ENCODE data around the gene ZBTB16. TPM values are rescaled to one million over a fixed set of nuclear protein-coding genes. Genes with fewer than 3 reads are reported as not detected.

Gene ZBTB16
- total RNA-seq, 1 experiment from 2014 or later: 0.44 TPM

- TF ChIP-seq CTCF (conservative IDR thresholded peaks at IDR 0.05) (no peak), EZH2 (IDR thresholded peaks at IDR 0.05; ENCODE audit: low read depth) (no peak)
- Histone ChIP-seq H3K36me3 (ENCODE audit: low read depth) (no peaks in the 10 kb centered on the region), H3K27me3 (ENCODE audit: insufficient read depth, low read depth) (peaks cover 100% of the 10 kb centered on the region), H3K9me3 (ENCODE audit: insufficient read depth, low read depth) (no peaks in the 10 kb centered on the region), H3F3A (ENCODE audit: insufficient read depth, low read depth) (no peaks in the 10 kb centered on the region), H3K4me2 (no peak overlapping the region), H3K79me2 (ENCODE audit: low read depth) (no peaks in the 10 kb centered on the region), H2AFZ (no peak overlapping the region), H3K4me1 (replicated peaks; ENCODE audit: insufficient read depth) (no peaks in the 10 kb centered on the region), H3K27ac (no peak overlapping the region), H3K9me2 (ENCODE audit: insufficient read depth) (no peaks in the 10 kb centered on the region), H3K4me3 (no peak overlapping the region), H4K20me1 (ENCODE audit: insufficient read depth) (no peaks in the 10 kb centered on the region; the same call in 1 of the 2 replicates)
- intact Hi-C loops (cut with micrococcal nuclease; ENCODE audit: unreplicated experiment): no loop called here
- POLR2A ChIA-PET (ENCODE audit: unreplicated experiment): no interaction called here
- BruUV-seq (replicated peaks): no TSS peak
- CTCF ChIA-PET: no interaction called here
- DNase-seq: no peak
Measured at GRCh38 chr11:114243461-114244372, 184.2 kb downstream of the ZBTB16 start.

- POLR2A ChIA-PET (ENCODE audit: unreplicated experiment): no interaction called here
- no peak overlapping the region for H3K4me3 ChIP-seq
- H3K36me3 ChIP-seq (ENCODE audit: low read depth): no peaks in the 10 kb centered on the region
- H2AFZ ChIP-seq: no peak overlapping the region
- H3K27me3 ChIP-seq (ENCODE audit: insufficient read depth, low read depth): peaks cover 92% of the 10 kb centered on the region
- H3K4me1 ChIP-seq (replicated peaks; ENCODE audit: insufficient read depth): no peaks in the 10 kb centered on the region
- no TSS peak for BruUV-seq (replicated peaks)
- H4K20me1 ChIP-seq (ENCODE audit: insufficient read depth): no peaks in the 10 kb centered on the region; the same call in 1 of the 2 replicates
- no peak overlapping the region for H3K27ac ChIP-seq
- no peaks in the 10 kb centered on the region for H3F3A ChIP-seq (ENCODE audit: insufficient read depth, low read depth)
- intact Hi-C loops (cut with micrococcal nuclease; ENCODE audit: unreplicated experiment): no loop called here
- H3K9me2 ChIP-seq (ENCODE audit: insufficient read depth): no peaks in the 10 kb centered on the region
- DNase-seq: no peak
- CTCF ChIA-PET: no interaction called here
- H3K79me2 ChIP-seq (ENCODE audit: low read depth): no peaks in the 10 kb centered on the region
- H3K4me2 ChIP-seq: no peak overlapping the region
- TF ChIP-seq CTCF (conservative IDR thresholded peaks at IDR 0.05) (no peak), EZH2 (IDR thresholded peaks at IDR 0.05; ENCODE audit: low read depth) (no peak)
- H3K9me3 ChIP-seq (ENCODE audit: insufficient read depth, low read depth): no peaks in the 10 kb centered on the region
Measured at GRCh38 chr11:114244726-114245394, 185.3 kb downstream of the ZBTB16 start.

GRCh38 chr11:114246321-114247069, 187.0 kb downstream of the ZBTB16 start:
- TF ChIP-seq CTCF (conservative IDR thresholded peaks at IDR 0.05) (no peak), EZH2 (IDR thresholded peaks at IDR 0.05; ENCODE audit: low read depth) (no peak)
- H3K79me2 ChIP-seq (ENCODE audit: low read depth): no peaks in the 10 kb centered on the region

More at GRCh38 chr11:114246321-114247069, 187.0 kb downstream of the ZBTB16 start:
- DNase-seq: no peak
- ChIA-PET CTCF (no interaction called here), POLR2A (ENCODE audit: unreplicated experiment) (no interaction called here)
- Histone ChIP-seq H3K9me3 (ENCODE audit: insufficient read depth, low read depth) (no peaks in the 10 kb centered on the region), H3K4me2 (no peak overlapping the region), H3F3A (ENCODE audit: insufficient read depth, low read depth) (no peaks in the 10 kb centered on the region), H2AFZ (no peak overlapping the region), H3K27ac (no peak overlapping the region), H4K20me1 (ENCODE audit: insufficient read depth) (no peaks in the 10 kb centered on the region), H3K4me3 (no peak overlapping the region), H3K27me3 (ENCODE audit: insufficient read depth, low read depth) (peaks cover 92% of the 10 kb centered on the region), H3K36me3 (ENCODE audit: low read depth) (no peaks in the 10 kb centered on the region), H3K4me1 (replicated peaks; ENCODE audit: insufficient read depth) (no peaks in the 10 kb centered on the region), H3K9me2 (ENCODE audit: insufficient read depth) (no peaks in the 10 kb centered on the region)
- no TSS peak for BruUV-seq (replicated peaks)
- intact Hi-C loops (cut with micrococcal nuclease; ENCODE audit: unreplicated experiment): no loop called here
